HL-60 (cell line): ENCODE measurements around the gene PPY.

Source experiments
- DNase-seq, 2 experiments: peaks; one replicate each; pipeline ENCODE4 v3.0.0-alpha.2; 2010 to 2020; ENCODE audit warnings: low read depth in 1 of 2, low spot score in 1 of 2
- H3K27ac ChIP-seq: fragments of 250-450 bp; sonication (Bioruptor Pico); replicated peaks from 2 replicates; pipeline ENCODE4 v1.5.1; 2020; ENCODE audit warnings: mild to moderate bottlenecking, moderate library complexity
- H3K27me3 ChIP-seq: fragments of 250-450 bp; sonication (Bioruptor Pico); 2 replicates; pipeline ENCODE4 v1.5.1; 2021; ENCODE audit warnings: mild to moderate bottlenecking, moderate library complexity; ENCODE audit not compliant: insufficient read depth, poor library complexity, severe bottlenecking
- H3K4me3 ChIP-seq: replicated peaks from 2 replicates; pipeline ENCODE4 v1.5.1; 2011; ENCODE audit warnings: mild to moderate bottlenecking, control low read depth, low read length; ENCODE audit not compliant: insufficient read depth
- CTCF ChIP-seq: IDR thresholded peaks from one replicate; pipeline ENCODE4 v1.5.1; 2011; ENCODE audit warnings: low read length, control low read depth, inconsistent platforms; ENCODE audit not compliant: insufficient read depth
- GABPA ChIP-seq: IDR thresholded peaks from 2 replicates; pipeline ENCODE4 v1.6.1; 2012; ENCODE audit warnings: low read depth
- POLR2AphosphoS5 ChIP-seq: IDR thresholded peaks from 2 replicates; pipeline ENCODE4 v1.6.1; 2012; ENCODE audit warnings: low read depth
- REST ChIP-seq: IDR thresholded peaks from 2 replicates; pipeline ENCODE4 v1.6.1; 2012; ENCODE audit warnings: low read depth; ENCODE audit not compliant: insufficient replicate concordance
- SPI1 ChIP-seq: IDR thresholded peaks from 2 replicates; pipeline ENCODE4 v1.6.1; 2012; ENCODE audit warnings: low read depth, mild to moderate bottlenecking, borderline replicate concordance

The PPY gene

GRCh38 chr17:43927060-43927864 lies 15.0 kb downstream of the PPY start:
- no peak overlapping the region for H3K4me3 ChIP-seq
- peaks cover 24% of the 10 kb centered on the region for H3K27me3 ChIP-seq
- H3K27ac ChIP-seq, result no peak overlapping the region
- TF ChIP-seq SPI1 (no peak), CTCF (no peak), POLR2AphosphoS5 (no peak), REST (no peak), GABPA (no peak)
- DNase-seq, result no peak

- no peak for TF ChIP-seq SPI1
- TF ChIP-seq REST, result no peak
- no peak for TF ChIP-seq GABPA
- no peak for TF ChIP-seq POLR2AphosphoS5
- TF ChIP-seq CTCF, result no peak
- H3K4me3 ChIP-seq, result no peak overlapping the region
- DNase-seq, result no peak
- peaks cover 22% of the 10 kb centered on the region for H3K27me3 ChIP-seq
- H3K27ac ChIP-seq, result no peak overlapping the region
These were observed 17.7 kb downstream of the PPY start for GRCh38 chr17:43924558-43924957.

- Histone ChIP-seq H3K27ac (no peak overlapping the region), H3K4me3 (no peak overlapping the region), H3K27me3 (peaks cover 23% of the 10 kb centered on the region)
- TF ChIP-seq REST, result no peak
- DNase-seq, result no peak
These were observed 21.7 kb downstream of the PPY start for GRCh38 chr17:43920500-43921095.
